GM12878 (cell line): ENCODE results near the gene MS4A4E. TPM values are rescaled to one million over a fixed set of nuclear protein-coding genes. Genes with fewer than 3 reads are reported as not detected.
A peak's percentile ranks its signal among the peaks of the same experiment; 100 is the strongest.

Experiments
- ATAC-seq: fragments of 200-7000 bp; cut with Tn5 transposase; 3 replicates; pipeline ENCODE4 v1.9.1; 2020; ENCODE audit warnings: mild to moderate bottlenecking, moderate library complexity
- BruUV-seq: library from RNA; stranded (reverse); fragments of 400-500 nt; replicated peaks from 2 replicates; lab custom pipeline; 2021; lab: Mats Ljungman, UMichigan
- CTCF ChIA-PET: fragments of 300-600 bp; sonication (Branson Sonifier 250); formaldehyde crosslinking; extraction: SDS; loops from one replicate; lab custom pipeline; 2021; ENCODE audit warnings: inconsistent platforms; lab: Yijun Ruan, JAX
- POLR2A ChIA-PET: fragments of 350-600 bp; formaldehyde crosslinking; extraction: SDS; loops from one replicate; lab custom pipeline; 2021; ENCODE audit warnings: inconsistent platforms; lab: Charles Lee
- RAD21 ChIA-PET: fragments of 300-600 bp; sonication (Branson Sonifier 250); formaldehyde crosslinking; loops from one replicate; lab custom pipeline; 2023; ENCODE audit warnings: antibody characterized with exemption; ENCODE audit not compliant: unreplicated experiment; lab: Charles Lee
- SMC1A ChIA-PET: fragments of 300-600 bp; sonication (Branson Sonifier 250); formaldehyde crosslinking; loops from one replicate; lab custom pipeline; 2023; ENCODE audit not compliant: unreplicated experiment, uncharacterized antibody; lab: Charles Lee
- DNase-seq: peaks from one replicate; pipeline ENCODE4 v3.0.0-alpha.2; 2011; ENCODE audit warnings: low read depth, low spot score
- FAIRE-seq: peaks from 3 replicates; lab custom pipeline; 2011; peaks lifted over from hg19 to GRCh38; lab: Jason Lieb, UNC
- H2AFZ ChIP-seq: 2 replicates; pipeline ENCODE4 v1.6.0; 2011; ENCODE audit warnings: low read depth, low read length, control low read depth; ENCODE audit not compliant: control insufficient read depth
- H3K27ac ChIP-seq: 2 replicates; pipeline ENCODE4 v1.5.1; 2011; ENCODE audit warnings: control low read depth; ENCODE audit not compliant: control insufficient read depth, insufficient read depth
- H3K27me3 ChIP-seq, 2 experiments: replicated peaks in 1 of 2; 2 replicates each; pipeline versions ENCODE4 v1.6.0 to v1.6.1; 2011; ENCODE audit warnings: low read length in 1 of 2; ENCODE audit not compliant: control insufficient read depth in 2 of 2, insufficient read depth in 2 of 2
- H3K36me3 ChIP-seq, 2 experiments: 2 replicates each; pipeline ENCODE4 v1.5.1; 2011; ENCODE audit warnings: low read length in 1 of 2; ENCODE audit not compliant: control insufficient read depth in 2 of 2, insufficient read depth in 2 of 2
- H3K4me1 ChIP-seq: 2 replicates; pipeline ENCODE4 v1.6.1; 2011; ENCODE audit warnings: mild to moderate bottlenecking, low read length, moderate library complexity, mixed read lengths; ENCODE audit not compliant: control insufficient read depth, insufficient read depth
- H3K4me2 ChIP-seq: 2 replicates; pipeline ENCODE4 v1.6.0; 2011; ENCODE audit warnings: control low read depth; ENCODE audit not compliant: control insufficient read depth, insufficient read depth
- H3K4me3 ChIP-seq: fragments of 200-600 bp; sonication (generic); 2 replicates; pipeline ENCODE4 v1.5.1; 2016
- H3K79me2 ChIP-seq: 2 replicates; pipeline ENCODE4 v1.6.0; 2011; ENCODE audit warnings: low read length; ENCODE audit not compliant: control insufficient read depth, insufficient read depth
- H3K9ac ChIP-seq: 2 replicates; pipeline ENCODE4 v1.8.0; 2011; ENCODE audit warnings: low read length, control low read depth, mixed read lengths; ENCODE audit not compliant: control insufficient read depth, insufficient read depth
- H3K9me3 ChIP-seq: replicated peaks from 3 replicates; pipeline ENCODE4 v1.5.1; 2011; ENCODE audit warnings: mild to moderate bottlenecking, low read length; ENCODE audit not compliant: control insufficient read depth, insufficient read depth
- H4K20me1 ChIP-seq: 2 replicates; pipeline ENCODE4 v1.6.0; 2011; ENCODE audit not compliant: control insufficient read depth, insufficient read depth
- BCLAF1 ChIP-seq: fragments of 450-650 bp; IDR thresholded peaks from 2 replicates; pipeline ENCODE4 v1.6.1; 2017; ENCODE audit warnings: antibody characterized with exemption, mild to moderate bottlenecking, moderate library complexity
- NR2C1 ChIP-seq: fragments of 450-650 bp; IDR thresholded peaks from 2 replicates; pipeline ENCODE4 v1.6.1; 2017; ENCODE audit warnings: antibody characterized with exemption, mild to moderate bottlenecking, moderate library complexity
- SPI1 ChIP-seq: IDR thresholded peaks from 2 replicates; pipeline ENCODE4 v1.6.1; 2011; ENCODE audit warnings: low read depth, mild to moderate bottlenecking, low read length, moderate library complexity, borderline replicate concordance; ENCODE audit not compliant: insufficient read depth
- WGBS: methylation state at CpG from one replicate; pipeline ENCODE4 v1.1.6; 2016; ENCODE audit warnings: low lambda C conversion rate; ENCODE audit not compliant: insufficient replicate concordance, insufficient coverage; ENCODE audit errors: missing lambda C conversion rate; 5-methylcytosine and 5-hydroxymethylcytosine counted together
- in situ Hi-C: fragments of 300-500 bp; cut with MboI; formaldehyde crosslinking; loops from 9 replicates; pipeline ENCODE4 v1.14.3; 2018; ENCODE audit warnings: mixed read lengths
- intact Hi-C: fragments of 100-400 bp; cut with micrococcal nuclease; formaldehyde crosslinking; loops from one replicate; pipeline ENCODE4 v1.14.2; 2022; ENCODE audit not compliant: unreplicated experiment
- polyA plus RNA-seq, 11 experiments: library from polyadenylated mRNA; depleted of rRNA in 4 of 11; unstranded in 6 of 11; stranded (reverse) in 5 of 11; fragments of >200 nt; fragmentation: Nextera tagmentation in 4 of 11; fragmentation: Illumina TruSeq in 1 of 11; extraction: Ambion mirVana in 4 of 11; extraction: Trizol in 1 of 11; gene quantifications; 1 replicate in 1 of 11; 2 replicates in 10 of 11; pipeline versions ENCODE4 v1.2.1 to v1.2.3, GENCODE V29; 2011 to 2016; ENCODE audit warnings: inconsistent platforms in 2 of 11, missing spikeins in 2 of 11, low read depth in 1 of 11
- total RNA-seq, 4 experiments: library from RNA; depleted of rRNA in 3 of 4; stranded (reverse); fragments of >200 nt in 3 of 4; fragmentation: Illumina TruSeq in 1 of 4; extraction: Trizol in 1 of 4; gene quantifications; 2 replicates each; pipeline versions ENCODE4 v1.2.1 to v1.2.3, GENCODE V29; 2013 to 2021

The MS4A4E gene
- total and polyA plus RNA-seq, 10 of the 15 experiments (the other 5 are each of a cell fraction or from before 2014, with no cell fraction given) = 0.06 to 0.92 (median 0.45) TPM; not detected in 3

GRCh38 chr11:60182541-60183330, 60.2 kb downstream of the MS4A4E start, which contains the start of gene MS4A6A:
Gene MS4A6A (minus strand): TSS chr11:60183083. CDS start chr11:60181727, 1,356 bp downstream.
- ChIA-PET CTCF (interaction anchor here (1.3 to 4.8 kb wide), 4 partner anchors 10 to 69 kb away, joined by 5 to 22 read pairs (median 6); no protein-coding TSS in a partner anchor), SMC1A (interaction anchor here (1.0 to 8.2 kb wide), 4 partner anchors 12 to 69 kb away, joined by 5 to 85 read pairs (median 14); no protein-coding TSS in a partner anchor), RAD21 (interaction anchor here (1.2 to 3.9 kb wide), 3 partner anchors 9 to 28 kb away, joined by 4 to 20 read pairs (median 4); no protein-coding TSS in a partner anchor), POLR2A (interaction anchor here (1.8 kb wide), 1 partner anchor 11 kb away, joined by 6 read pairs; no protein-coding TSS in a partner anchor)
- Histone ChIP-seq H2AFZ (no peak within 1 kb of the TSS), H3K36me3 (no peaks in the 10 kb centered on the region), H3K4me1 (peaks cover 16% of the 10 kb centered on the region), H3K9me3 (no peaks in the 10 kb centered on the region; the same call in 1 of the 3 replicates), H3K79me2 (no peaks in the 10 kb centered on the region), H3K4me2 (peak within 1 kb of the TSS; percentile 35; the same call in 1 of the 2 replicates), H4K20me1 (no peaks in the 10 kb centered on the region), H3K4me3 (no peak within 1 kb of the TSS), H3K27ac (no peak within 1 kb of the TSS), H3K27me3 (no peaks in the 10 kb centered on the region), H3K9ac (no peak within 1 kb of the TSS)
- FAIRE-seq (no peak), DNase-seq (no peak), ATAC-seq (peak; percentile 9; the same call in 1 of the 3 replicates)
- no TSS peak for BruUV-seq
- TF ChIP-seq SPI1 (0 out of 2 replicates have a peak, but pooled peaks have one; percentile 15), BCLAF1 (no peak), NR2C1 (no peak)
- 68% methylated on average over 9 of the region's 10 CpGs for WGBS
- in situ Hi-C loops = loop anchor here (10.0 kb wide), 1 partner anchor 628 kb away; no protein-coding TSS in a partner anchor
- intact Hi-C loops = no loop called here
